ENCODE results near the gene STAT5A. TPM values are rescaled to one million over a fixed set of nuclear protein-coding genes. Genes with fewer than 3 reads are reported as not detected.

The STAT5A gene
- total and polyA plus RNA-seq, 9 of the 15 experiments (the other 6 are each of a cell fraction or from before 2014, with no cell fraction given), result 79.9 to 415 (median 196) TPM

DNA sequence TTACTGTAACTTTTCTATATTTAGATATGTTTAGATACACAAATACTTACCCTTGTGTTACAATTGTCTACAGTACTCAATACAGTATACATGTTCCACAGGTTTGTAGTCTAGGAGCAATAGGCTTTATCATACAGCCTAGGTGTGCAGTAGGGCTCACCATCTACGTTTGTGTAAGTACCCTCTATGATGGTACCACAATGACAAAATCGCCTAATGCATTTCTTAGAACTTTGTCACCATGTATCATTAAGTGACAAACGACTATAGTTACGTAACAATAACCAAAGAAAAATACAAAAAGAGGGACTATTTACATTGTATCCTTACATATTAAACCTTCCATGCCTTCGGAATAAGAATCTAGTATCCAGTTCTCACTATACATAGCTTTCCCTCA lies 20.1 kb upstream of the STAT5A start (continued):
- TF ChIP-seq, protein P1, sequence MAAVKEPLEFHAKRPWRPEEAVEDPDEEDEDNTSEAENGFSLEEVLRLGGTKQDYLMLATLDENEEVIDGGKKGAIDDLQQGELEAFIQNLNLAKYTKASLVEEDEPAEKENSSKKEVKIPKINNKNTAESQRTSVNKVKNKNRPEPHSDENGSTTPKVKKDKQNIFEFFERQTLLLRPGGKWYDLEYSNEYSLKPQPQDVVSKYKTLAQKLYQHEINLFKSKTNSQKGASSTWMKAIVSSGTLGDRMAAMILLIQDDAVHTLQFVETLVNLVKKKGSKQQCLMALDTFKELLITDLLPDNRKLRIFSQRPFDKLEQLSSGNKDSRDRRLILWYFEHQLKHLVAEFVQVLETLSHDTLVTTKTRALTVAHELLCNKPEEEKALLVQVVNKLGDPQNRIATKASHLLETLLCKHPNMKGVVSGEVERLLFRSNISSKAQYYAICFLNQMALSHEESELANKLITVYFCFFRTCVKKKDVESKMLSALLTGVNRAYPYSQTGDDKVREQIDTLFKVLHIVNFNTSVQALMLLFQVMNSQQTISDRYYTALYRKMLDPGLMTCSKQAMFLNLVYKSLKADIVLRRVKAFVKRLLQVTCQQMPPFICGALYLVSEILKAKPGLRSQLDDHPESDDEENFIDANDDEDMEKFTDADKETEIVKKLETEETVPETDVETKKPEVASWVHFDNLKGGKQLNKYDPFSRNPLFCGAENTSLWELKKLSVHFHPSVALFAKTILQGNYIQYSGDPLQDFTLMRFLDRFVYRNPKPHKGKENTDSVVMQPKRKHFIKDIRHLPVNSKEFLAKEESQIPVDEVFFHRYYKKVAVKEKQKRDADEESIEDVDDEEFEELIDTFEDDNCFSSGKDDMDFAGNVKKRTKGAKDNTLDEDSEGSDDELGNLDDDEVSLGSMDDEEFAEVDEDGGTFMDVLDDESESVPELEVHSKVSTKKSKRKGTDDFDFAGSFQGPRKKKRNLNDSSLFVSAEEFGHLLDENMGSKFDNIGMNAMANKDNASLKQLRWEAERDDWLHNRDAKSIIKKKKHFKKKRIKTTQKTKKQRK (IDR thresholded peaks at IDR 0.05; ENCODE audit: borderline replicate concordance, low read depth, low read length), result no peak
- TF ChIP-seq, protein P2, sequence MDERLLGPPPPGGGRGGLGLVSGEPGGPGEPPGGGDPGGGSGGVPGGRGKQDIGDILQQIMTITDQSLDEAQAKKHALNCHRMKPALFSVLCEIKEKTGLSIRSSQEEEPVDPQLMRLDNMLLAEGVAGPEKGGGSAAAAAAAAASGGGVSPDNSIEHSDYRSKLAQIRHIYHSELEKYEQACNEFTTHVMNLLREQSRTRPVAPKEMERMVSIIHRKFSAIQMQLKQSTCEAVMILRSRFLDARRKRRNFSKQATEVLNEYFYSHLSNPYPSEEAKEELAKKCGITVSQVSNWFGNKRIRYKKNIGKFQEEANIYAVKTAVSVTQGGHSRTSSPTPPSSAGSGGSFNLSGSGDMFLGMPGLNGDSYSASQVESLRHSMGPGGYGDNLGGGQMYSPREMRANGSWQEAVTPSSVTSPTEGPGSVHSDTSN (CRISPR knock-in tag; IDR thresholded peaks at IDR 0.05; ENCODE audit: low read depth), result no peak
- TF ChIP-seq, protein P2 (tag; conservative IDR thresholded peaks at IDR 0.05; ENCODE audit: low read depth), result 0 out of 2 replicates have a peak, but pooled peaks have one; percentile 6
- TF ChIP-seq ZSCAN29 (IDR thresholded peaks at IDR 0.05) (no peak), ZNF583 (CRISPR knock-in tag; IDR thresholded peaks at IDR 0.05) (no peak), ARHGAP35 (IDR thresholded peaks at IDR 0.05; ENCODE audit: partially characterized antibody) (no peak), HDAC3 (IDR thresholded peaks at IDR 0.05; ENCODE audit: borderline replicate concordance, partially characterized antibody) (no peak), OTX1 (CRISPR knock-in tag; IDR thresholded peaks at IDR 0.05) (no peak)
- TF ChIP-seq, protein P3, sequence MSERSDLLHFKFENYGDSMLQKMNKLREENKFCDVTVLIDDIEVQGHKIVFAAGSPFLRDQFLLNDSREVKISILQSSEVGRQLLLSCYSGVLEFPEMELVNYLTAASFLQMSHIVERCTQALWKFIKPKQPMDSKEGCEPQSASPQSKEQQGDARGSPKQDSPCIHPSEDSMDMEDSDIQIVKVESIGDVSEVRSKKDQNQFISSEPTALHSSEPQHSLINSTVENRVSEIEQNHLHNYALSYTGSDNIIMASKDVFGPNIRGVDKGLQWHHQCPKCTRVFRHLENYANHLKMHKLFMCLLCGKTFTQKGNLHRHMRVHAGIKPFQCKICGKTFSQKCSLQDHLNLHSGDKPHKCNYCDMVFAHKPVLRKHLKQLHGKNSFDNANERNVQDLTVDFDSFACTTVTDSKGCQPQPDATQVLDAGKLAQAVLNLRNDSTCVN (CRISPR knock-in tag; IDR thresholded peaks at IDR 0.05), result no peak
- TF ChIP-seq, protein P4, sequence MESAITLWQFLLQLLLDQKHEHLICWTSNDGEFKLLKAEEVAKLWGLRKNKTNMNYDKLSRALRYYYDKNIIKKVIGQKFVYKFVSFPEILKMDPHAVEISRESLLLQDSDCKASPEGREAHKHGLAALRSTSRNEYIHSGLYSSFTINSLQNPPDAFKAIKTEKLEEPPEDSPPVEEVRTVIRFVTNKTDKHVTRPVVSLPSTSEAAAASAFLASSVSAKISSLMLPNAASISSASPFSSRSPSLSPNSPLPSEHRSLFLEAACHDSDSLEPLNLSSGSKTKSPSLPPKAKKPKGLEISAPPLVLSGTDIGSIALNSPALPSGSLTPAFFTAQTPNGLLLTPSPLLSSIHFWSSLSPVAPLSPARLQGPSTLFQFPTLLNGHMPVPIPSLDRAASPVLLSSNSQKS (CRISPR knock-in tag; IDR thresholded peaks at IDR 0.05), result no peak

Data from K562 (cell line).